AG20443 (cell line): Measurements from ENCODE around the gene FLT1.

ENCODE experiments used
- DNase-seq: peaks from one replicate; pipeline ENCODE4 v3.0.0; 2012; ENCODE audit warnings: low spot score, mixed read lengths

FLT1 gene

GRCh38 chr13:28455580-28456194, 39.2 kb downstream of the FLT1 start:
- DNase-seq, result no peak

DNA sequence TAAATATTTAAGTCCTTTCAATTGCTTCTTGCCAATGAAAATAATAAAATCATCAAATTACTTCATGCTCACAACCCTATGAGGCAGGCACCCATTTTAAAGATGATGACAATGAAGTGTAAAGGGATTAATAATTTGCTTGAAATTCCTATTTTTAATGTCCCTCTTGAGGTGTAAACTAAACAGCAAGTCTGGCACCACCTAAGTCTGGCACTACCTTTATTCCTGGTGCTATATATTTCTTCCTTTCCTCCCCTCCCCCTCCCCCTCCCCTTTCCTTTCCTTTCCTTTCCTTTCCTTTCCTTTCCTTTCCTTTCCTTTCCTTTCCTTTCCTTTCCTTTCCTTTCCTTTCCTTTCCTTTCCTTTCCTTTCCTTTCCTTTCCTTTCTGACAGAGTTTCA, 42.2 kb downstream of the FLT1 start:
- DNase-seq, result no peak

GRCh38 chr13:28451482-28452217, 43.3 kb downstream of the FLT1 start:
- DNase-seq, result no peak

GRCh38 chr13:28449826-28450773, 44.8 kb downstream of the FLT1 start:
- no peak for DNase-seq

GRCh38 chr13:28448651-28449358, 46.1 kb downstream of the FLT1 start:
- DNase-seq, result no peak

DNA sequence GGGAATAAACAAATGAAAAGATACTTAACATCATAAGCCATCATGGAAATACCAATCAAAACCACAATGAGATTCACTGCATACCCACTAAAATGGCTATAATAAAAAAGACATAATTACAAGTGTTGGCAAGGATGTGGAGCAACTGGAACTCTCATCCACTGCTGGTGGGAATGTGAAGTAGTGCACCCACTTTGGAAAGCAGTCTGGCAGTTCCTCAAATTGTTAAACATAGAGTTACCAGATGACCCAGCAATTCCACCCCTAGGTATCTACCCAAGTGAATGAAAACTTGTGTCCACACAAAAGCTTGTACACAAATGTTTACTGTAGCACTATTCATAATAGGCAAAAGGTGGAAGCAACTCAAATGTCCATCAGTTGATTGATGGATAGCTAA, 46.9 kb downstream of the FLT1 start:
- DNase-seq, result no peak

GRCh38 chr13:28447206-28447605, 47.7 kb downstream of the FLT1 start:
- DNase-seq, result no peak

DNA sequence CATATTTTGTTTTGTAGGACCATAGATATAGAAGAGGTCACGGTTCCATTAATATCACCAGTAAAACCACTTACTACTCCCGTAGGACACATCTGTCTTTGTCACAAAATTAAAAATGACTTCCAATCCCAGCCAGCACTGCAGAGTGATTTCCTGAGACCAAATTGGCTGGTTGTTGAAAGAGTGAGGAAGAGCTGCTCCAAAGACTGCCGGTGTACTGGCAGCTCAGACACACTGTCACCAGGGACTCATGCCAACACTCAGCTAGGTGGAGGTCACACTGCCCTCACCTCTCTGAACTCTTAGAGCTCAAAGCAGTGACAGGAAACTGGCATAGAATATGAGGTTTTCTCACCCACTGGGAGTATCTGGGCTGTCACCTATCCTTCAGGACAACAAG, 52.1 kb downstream of the FLT1 start:
- no peak for DNase-seq

DNA sequence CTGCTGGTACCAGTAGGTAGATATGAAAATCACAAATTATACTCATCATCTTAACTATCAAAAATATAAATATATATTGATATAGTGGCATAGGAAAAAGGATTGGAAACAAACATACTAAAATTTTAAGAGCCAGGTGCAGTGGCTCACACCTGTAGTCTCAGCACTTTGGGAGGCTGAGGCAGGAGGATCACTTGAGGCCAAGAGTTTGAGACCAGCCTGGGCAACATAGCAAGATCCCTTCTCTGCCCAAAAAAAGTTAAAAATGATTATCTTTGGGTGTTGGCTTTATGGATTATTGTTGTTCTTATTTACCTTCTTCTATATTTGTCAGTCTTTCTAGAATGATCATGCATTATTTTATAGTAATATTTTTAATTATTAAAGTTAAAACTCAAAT, 53.4 kb downstream of the FLT1 start:
- no peak for DNase-seq

GRCh38 chr13:28440774-28441504, 54.0 kb downstream of the FLT1 start:
- DNase-seq, result no peak

GRCh38 chr13:28438598-28439334, 56.2 kb downstream of the FLT1 start:
- DNase-seq, result no peak

GRCh38 chr13:28438067-28438466, 56.9 kb downstream of the FLT1 start:
- no peak for DNase-seq

DNA sequence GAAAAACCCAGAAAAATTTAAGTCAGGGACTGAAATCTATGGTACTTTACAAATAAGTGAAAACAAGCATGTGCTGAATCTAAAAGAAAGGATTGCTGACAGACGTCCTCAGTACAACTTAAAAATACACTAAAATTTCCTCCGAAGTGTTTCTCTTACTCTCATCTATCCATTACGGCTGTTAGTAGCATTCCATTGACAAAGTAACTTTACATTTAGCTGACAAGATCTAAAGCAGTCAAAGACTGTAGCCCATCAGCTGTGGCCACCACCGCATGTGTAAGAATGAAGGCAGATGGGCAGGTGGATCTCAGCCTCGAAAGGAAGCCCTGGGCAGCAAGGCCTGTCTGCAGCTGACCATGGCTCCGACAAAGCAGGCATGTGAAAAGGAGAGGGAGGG, 59.0 kb downstream of the FLT1 start:
- DNase-seq, result no peak

GRCh38 chr13:28434926-28435325, 60.0 kb downstream of the FLT1 start:
- DNase-seq, result peak; percentile 69

DNA sequence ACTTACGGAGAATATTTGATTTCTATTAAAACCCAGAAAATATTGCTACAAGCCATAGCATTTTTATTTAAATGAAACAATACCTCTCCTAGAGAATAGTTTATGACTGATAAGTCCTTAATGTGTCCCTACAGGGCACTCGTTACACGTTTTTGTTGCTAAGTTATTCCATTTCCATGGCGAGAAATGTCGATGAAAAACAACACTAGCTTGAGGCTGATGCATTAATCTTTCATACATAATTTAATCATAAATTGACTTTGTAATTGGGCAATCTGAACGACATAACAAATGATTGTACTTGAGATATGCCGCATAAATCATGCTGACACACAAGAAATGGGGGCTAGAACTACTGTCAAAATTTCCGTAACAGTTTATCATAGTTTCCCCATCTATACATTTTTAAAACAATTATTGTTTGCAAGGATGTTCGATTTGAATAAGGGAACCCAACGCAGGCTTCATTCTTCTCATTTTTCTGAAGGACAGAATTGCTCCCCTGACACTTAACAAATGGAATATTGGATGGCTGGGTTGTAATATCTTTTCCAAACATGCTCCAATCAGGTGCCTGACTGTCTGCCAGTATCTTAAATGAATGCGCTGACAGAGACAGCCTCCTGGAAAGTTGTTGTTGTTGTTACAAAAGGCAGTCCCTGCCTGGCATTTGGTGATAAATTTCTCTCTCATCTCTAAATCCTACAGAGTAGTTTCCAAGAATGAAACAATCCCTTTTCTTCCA, 61.9 kb downstream of the FLT1 start:
- no peak for DNase-seq

DNA sequence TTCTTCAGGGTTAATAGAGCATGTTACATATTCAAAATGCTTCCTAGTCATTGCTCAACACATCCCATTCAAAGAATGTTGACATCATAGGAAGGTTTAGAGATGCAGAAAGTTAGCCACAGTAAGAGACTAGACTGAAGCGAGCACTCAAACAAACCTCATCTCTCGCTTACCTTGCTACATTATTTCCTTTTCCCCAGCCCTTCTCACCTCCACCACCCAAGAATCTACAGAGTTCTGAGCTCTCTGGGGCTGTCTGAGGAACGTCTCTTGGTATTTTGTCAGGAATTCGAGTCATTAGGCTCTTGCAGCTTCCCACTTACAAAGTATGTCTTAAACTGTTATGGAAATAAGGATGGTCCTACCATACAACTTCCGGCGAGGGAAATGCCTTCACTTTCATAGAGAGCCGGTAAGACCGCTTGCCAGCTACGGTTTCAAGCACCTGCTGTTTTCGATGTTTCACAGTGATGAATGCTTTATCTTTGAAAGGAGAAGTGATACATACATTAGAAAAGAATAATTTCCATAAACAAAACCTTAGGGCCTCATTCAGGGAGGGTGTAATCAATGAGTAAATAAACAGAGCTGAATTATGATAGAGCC, 65.1 kb downstream of the FLT1 start:
- no peak for DNase-seq

DNA sequence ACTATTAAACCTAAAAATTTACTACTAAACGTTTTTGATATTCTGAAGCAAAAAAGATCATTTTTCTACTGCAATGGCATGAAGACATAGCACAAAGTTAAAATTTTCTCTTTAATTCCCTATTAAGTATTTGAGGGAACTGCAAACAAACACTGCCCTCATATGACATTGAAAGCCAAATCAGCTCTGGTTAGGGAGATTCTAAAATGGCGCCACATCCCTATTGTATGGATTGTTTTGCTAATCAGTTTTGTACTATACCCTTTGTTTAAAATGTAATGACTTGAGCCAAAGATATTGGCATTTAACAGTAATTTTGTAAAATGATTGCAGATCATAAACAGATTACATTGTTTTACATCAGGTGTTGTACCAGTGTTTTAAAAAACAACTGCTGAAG, 65.8 kb downstream of the FLT1 start:
- no peak for DNase-seq

- DNase-seq, result no peak
Measured at GRCh38 chr13:28426381-28426780, 68.5 kb downstream of the FLT1 start.

DNA sequence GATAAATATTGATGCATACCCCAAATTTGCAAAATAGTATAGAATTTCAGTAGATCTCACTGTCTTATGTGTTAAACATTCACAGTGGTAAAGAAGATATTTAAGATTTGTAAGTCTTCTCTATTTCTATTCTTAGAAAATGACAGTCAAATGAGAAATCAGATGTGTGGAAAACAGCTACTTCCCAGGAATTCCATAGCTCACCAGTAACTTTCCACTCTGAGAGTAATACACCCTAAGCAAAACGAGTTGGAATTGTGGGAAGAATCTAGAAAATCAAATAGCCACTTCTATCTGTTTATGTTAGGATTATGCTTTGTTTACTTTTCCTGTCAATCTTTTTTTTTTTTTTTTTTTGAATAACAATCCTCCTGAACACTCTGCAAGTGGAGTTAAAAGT, 69.1 kb downstream of the FLT1 start:
- no peak for DNase-seq

GRCh38 chr13:28424541-28424940, 70.4 kb downstream of the FLT1 start:
- DNase-seq, result no peak
